HFFc6 (cell line): ENCODE measurements around the gene FGF2. TPM values are rescaled to one million over a fixed set of nuclear protein-coding genes. Genes with fewer than 3 reads are reported as not detected.
A peak's percentile ranks its signal among the peaks of the same experiment; 100 is the strongest.

Experiments used
- DNase-seq: peaks from one replicate; pipeline ENCODE4 v3.0.0-alpha.2; 2018
- H3K27ac Mint-ChIP-seq: 2 replicates; pipeline ENCODE4 v1.8.0; 2020; ENCODE audit warnings: mild to moderate bottlenecking, mixed read lengths
- H3K27me3 Mint-ChIP-seq: 2 replicates; pipeline ENCODE4 v1.8.0; 2021; ENCODE audit warnings: mild to moderate bottlenecking, moderate library complexity, mixed read lengths; ENCODE audit not compliant: insufficient read depth
- H3K36me3 Mint-ChIP-seq: 2 replicates; pipeline ENCODE4 v1.8.0; 2021; ENCODE audit warnings: low read depth, mixed read lengths
- H3K4me1 Mint-ChIP-seq: 2 replicates; pipeline ENCODE4 v1.8.0; 2020; ENCODE audit warnings: low read depth, mixed read lengths
- H3K4me3 Mint-ChIP-seq: 2 replicates; pipeline ENCODE4 v1.8.0; 2020; ENCODE audit warnings: mild to moderate bottlenecking, moderate library complexity, mixed read lengths
- H3K9me3 Mint-ChIP-seq: 2 replicates; pipeline ENCODE4 v1.8.0; 2020; ENCODE audit warnings: mild to moderate bottlenecking, mixed read lengths
- total RNA-seq, 6 experiments: library from RNA; stranded (reverse); fragmentation: NEBNext Ultra II Directional; extraction: Animal tissue kit (Norgen Biotek cat#: 25700); gene quantifications; 2 replicates in 1 of 6; 3 replicates in 5 of 6; pipeline ENCODE4 v1.2.3, GENCODE V29; 2021
- TF ChIP-seq, protein P1 (sequence below): fragments of 200-600 bp; sonication (generic); IDR thresholded peaks from 2 replicates; pipeline ENCODE4 v1.5.0; 2021; ENCODE audit warnings: antibody characterized with exemption, mild to moderate bottlenecking

The FGF2 gene
- total RNA-seq, 6 experiments from 2014 or later: 370 to 442 (median 389) TPM

DNA sequence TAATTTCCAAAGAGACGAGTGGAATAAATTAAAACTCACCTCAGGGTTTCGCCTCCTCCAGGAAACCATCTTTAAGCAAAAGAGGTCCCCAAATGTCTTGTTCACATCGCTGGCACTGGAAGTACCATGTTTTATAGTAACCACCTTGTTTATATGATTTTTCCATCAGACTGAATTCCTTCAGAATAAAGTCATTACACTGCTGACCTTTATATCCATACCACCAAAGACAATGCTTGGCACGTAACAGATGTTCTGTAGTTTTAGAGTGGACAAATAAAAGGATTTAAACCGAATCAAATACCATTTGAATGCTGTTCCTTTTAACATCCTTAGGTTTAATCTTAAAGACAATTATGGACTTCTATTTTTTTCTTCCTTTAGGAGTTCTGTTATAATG, 91.1 kb downstream of the FGF2 start:
- Mint-ChIP-seq H3K9me3 (no peaks in the 10 kb centered on the region), H3K27me3 (no peaks in the 10 kb centered on the region; the same call in 1 of the 2 replicates), H3K4me3 (no peak overlapping the region), H3K4me1 (peaks cover 69% of the 10 kb centered on the region), H3K27ac (no peak overlapping the region), H3K36me3 (peaks cover 3% of the 10 kb centered on the region; the same call in 1 of the 2 replicates)
- TF ChIP-seq, protein P1, sequence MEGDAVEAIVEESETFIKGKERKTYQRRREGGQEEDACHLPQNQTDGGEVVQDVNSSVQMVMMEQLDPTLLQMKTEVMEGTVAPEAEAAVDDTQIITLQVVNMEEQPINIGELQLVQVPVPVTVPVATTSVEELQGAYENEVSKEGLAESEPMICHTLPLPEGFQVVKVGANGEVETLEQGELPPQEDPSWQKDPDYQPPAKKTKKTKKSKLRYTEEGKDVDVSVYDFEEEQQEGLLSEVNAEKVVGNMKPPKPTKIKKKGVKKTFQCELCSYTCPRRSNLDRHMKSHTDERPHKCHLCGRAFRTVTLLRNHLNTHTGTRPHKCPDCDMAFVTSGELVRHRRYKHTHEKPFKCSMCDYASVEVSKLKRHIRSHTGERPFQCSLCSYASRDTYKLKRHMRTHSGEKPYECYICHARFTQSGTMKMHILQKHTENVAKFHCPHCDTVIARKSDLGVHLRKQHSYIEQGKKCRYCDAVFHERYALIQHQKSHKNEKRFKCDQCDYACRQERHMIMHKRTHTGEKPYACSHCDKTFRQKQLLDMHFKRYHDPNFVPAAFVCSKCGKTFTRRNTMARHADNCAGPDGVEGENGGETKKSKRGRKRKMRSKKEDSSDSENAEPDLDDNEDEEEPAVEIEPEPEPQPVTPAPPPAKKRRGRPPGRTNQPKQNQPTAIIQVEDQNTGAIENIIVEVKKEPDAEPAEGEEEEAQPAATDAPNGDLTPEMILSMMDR: no peak
- no peak for DNase-seq

DNA sequence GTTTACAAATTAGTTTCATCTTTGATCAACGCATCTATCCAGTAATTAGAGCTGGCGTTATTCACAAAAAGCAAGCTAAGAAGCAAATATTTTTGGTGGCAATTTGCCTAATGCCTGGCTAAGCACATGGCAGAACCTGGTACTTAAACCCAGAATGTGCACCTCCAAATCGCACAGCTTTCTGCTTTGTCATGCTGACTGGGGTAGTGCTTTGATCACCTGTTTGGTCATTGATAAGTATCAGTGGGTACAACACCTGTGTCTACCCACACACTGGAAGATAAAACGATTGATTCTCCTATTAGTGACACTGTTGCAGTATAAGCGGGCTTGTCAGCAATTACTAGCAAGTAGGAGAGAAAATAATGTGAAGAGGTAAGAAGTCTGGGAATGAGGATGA, 93.8 kb downstream of the FGF2 start:
- DNase-seq: no peak
- no peak overlapping the region; the same call in 1 of the 2 replicates for H3K4me3 Mint-ChIP-seq

DNA sequence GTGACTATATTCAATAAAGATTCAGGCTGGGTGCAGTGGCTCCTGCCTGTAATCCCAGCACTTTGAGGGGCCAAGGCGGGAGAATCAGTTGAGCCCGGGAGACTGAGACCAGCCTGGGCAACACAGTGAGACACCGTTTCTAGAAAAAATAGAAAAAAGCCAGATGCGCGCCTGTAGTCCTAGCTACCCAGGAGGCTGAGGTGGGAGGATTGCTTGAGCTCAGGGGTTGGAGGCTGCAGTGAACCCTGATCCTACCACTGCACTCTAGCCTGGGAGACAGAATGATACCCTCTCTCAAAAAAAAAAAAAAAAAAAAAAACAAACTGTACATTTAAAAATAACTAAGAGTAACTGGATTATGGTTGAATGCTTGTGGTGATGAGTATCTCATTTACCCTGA, 94.7 kb downstream of the FGF2 start:
- TF ChIP-seq, protein P1: no peak
- Mint-ChIP-seq H3K4me3 (no peak overlapping the region; the same call in 1 of the 2 replicates), H3K27ac (peak overlapping the region; percentile 53), H3K27me3 (no peaks in the 10 kb centered on the region), H3K9me3 (no peaks in the 10 kb centered on the region), H3K4me1 (peaks cover 38% of the 10 kb centered on the region), H3K36me3 (no peaks in the 10 kb centered on the region)
- DNase-seq: no peak

More for the DNA sequence above, 93.8 kb downstream of the FGF2 start:
- Mint-ChIP-seq H3K9me3 (no peaks in the 10 kb centered on the region), H3K27me3 (no peaks in the 10 kb centered on the region), H3K4me1 (peaks cover 42% of the 10 kb centered on the region), H3K36me3 (peaks cover 2% of the 10 kb centered on the region; the same call in 1 of the 2 replicates), H3K27ac (peak overlapping the region; percentile 53)
- TF ChIP-seq, protein P1: no peak

DNA sequence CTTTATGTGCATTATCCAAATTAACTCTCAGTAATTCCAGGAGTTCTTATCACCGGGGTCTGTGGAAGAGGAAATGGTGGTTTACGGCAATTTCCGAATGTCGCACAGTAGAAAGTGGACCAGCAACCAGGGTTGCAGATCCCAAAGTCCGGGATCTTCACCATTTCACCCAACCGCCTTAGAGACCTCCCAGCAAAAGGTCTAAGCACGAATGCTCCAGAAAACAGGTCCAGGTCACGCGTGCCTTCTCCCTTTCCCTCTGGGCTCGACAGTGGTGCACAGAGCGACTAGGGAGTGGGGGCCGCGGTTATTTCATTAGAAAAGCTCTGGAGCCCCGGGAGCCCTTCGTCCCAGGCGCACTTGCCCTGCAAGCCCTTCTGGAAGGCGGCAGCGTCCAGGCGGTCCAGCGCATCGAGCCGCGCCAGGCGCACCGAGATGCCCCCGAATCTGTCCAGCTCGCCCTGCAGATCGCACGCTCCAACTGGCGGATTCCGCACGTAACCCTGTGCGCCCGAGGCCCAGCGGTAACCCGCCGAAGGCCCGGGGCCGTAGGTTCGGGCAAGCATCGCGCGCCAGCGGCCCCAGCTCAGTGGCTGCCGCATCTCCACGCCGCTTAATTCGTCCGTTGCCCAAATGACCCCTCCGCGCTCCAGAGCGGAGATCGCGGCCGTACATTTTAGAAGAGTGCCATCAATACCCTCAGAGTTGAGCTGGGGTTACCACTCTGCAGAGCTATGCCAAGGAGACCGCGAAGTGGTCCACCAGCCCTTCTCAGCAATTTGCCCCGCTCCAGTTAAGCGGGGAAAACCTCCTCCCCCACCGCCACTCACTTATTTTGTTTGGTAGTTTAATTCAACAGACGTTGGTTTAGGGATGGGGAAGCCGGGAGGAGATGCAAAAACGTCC, 95.6 kb downstream of the FGF2 start, which contains the start of gene NUDT6:
NUDT6 (minus strand) TSS at position 627 of the 906 bp plus-strand sequence; CDS start at position 602, 25 bp downstream.
- Mint-ChIP-seq H3K36me3 (no peaks in the 10 kb centered on the region), H3K27ac (peak within 1 kb of the TSS; percentile 85), H3K4me1 (peaks cover 29% of the 10 kb centered on the region), H3K27me3 (no peaks in the 10 kb centered on the region), H3K9me3 (no peaks in the 10 kb centered on the region), H3K4me3 (no peak within 1 kb of the TSS)
- no peak for DNase-seq
- TF ChIP-seq, protein P1: no peak

DNA sequence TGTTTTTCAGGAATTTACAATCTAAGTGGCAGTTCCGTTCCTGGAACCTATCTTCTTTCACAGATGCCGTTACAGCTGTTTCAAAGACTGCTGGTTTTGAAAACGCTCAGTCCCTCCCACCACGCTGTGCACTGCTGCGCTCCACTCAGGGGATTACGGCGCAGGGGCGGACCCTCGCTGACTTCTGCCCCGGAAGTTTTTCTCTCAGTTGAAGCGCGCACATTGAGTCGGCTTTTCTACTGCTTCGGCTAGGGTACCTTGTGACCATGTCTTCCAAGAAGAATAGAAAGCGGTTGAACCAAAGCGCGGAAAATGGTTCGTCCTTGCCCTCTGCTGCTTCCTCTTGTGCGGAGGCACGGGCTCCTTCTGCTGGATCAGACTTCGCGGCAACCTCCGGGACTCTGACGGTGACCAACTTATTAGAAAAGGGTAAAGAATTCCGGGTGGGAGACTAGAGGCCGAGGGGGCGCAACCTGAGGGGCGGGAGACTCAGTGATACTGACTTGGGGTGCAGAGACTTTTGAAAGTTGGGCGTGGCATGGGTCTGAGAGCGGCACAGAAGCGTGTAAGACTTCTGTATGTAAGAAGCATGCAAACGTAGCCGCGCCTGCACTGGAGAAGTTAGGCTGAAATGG, 96.4 kb downstream of the FGF2 start:
- TF ChIP-seq, protein P1: no peak
- Mint-ChIP-seq H3K36me3 (no peaks in the 10 kb centered on the region), H3K27me3 (no peaks in the 10 kb centered on the region), H3K4me3 (no peak overlapping the region), H3K27ac (peak overlapping the region; percentile 85), H3K4me1 (peaks cover 21% of the 10 kb centered on the region), H3K9me3 (no peaks in the 10 kb centered on the region)
- DNase-seq: peak; percentile 75
